HG02798 (cell line): Measurements from ENCODE around the gene CYP26A1.

Experiments used
- ATAC-seq: cut with Tn5 transposase; IDR thresholded peaks from one replicate; pipeline ENCODE4 v1.9.1; 2021; ENCODE audit warnings: mild to moderate bottlenecking; ENCODE audit not compliant: unreplicated experiment, poor library complexity

The CYP26A1 gene, protein sequence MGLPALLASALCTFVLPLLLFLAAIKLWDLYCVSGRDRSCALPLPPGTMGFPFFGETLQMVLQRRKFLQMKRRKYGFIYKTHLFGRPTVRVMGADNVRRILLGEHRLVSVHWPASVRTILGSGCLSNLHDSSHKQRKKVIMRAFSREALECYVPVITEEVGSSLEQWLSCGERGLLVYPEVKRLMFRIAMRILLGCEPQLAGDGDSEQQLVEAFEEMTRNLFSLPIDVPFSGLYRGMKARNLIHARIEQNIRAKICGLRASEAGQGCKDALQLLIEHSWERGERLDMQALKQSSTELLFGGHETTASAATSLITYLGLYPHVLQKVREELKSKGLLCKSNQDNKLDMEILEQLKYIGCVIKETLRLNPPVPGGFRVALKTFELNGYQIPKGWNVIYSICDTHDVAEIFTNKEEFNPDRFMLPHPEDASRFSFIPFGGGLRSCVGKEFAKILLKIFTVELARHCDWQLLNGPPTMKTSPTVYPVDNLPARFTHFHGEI

GRCh38 chr10:93073539-93074146, at the start of gene CYP26A1:
Gene CYP26A1, plus strand, starts transcription at chr10:93073893. Its CDS starts 42 bp downstream, at chr10:93073935.
- no peak for ATAC-seq

DNA sequence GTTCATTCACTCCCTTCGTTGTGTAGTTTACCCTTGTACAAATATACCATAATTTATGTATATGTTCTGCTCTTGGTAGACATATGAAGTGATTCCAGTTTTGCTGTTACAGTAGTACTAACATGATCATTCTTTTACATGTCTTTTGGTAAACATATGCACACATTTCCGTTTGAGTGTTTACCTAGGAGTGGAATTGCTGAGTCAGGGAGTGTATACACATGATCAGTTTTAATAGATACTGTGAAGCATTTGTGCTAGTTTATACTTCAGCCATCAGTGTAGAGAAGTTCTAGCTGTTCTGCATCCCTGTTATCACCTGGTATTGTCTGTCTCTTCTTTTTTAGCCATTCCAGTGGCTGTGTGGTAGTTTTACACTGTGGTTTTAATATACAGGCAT, 47.6 kb upstream of the CYP26A1 start:
- ATAC-seq, result no peak

- ATAC-seq, result no peak
These were observed 46.2 kb upstream of the CYP26A1 start for GRCh38 chr10:93027508-93027907.

- ATAC-seq, result no peak
These were observed 44.8 kb upstream of the CYP26A1 start for GRCh38 chr10:93028883-93029282.

DNA sequence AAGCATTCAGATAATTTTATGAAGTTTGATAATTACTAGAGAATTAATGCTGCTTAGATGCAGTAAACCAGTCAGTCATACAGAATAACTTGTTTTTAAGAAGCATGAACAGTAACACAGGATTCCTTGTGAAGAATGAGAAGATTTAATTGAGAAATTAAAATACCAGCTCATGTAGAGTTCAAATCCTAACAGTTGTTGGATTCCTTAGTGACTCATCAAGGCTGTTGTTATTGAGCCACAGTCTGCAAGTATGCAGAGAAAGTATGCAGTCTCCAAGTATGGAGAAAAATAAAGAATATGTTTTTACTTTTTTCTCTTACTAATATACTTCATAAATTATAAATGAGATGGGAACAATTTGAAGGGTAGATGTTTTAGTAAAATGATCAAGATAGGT, 43.3 kb upstream of the CYP26A1 start:
- ATAC-seq, result no peak

DNA sequence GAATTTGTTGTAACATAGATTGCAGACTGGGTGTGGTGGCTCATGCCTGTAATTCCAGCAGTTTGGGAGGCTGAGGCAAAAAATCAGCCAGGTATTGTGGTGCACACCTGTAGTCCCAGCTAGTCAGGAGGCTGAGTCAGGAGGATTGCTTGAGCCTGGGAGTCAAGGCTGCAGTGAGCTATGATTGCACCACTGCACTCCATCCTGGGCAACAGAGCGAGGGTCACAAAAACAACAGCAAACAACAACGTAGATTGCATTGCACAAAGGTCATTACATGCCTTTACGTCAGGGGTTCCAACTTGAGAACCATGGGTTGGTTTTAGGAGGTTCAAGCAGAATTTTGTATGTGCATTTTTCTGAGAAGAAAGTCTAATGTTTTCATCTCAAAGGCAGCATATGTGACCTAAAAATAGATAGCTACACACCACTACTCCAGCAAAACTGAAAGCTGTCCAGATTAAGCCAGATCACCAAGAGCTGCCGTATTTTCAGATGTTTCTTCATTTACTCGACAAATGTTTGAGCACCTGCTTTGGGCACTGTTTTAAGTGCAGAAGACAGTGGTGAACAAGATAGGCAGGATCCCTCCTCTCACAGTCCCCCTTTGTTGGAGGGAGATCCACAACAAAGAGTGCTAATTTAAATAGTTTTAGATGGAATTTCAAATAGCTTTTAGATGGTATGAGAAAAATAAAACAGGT, 41.4 kb upstream of the CYP26A1 start:
- ATAC-seq, result no peak

- ATAC-seq, result no peak
These were observed 40.9 kb upstream of the CYP26A1 start for GRCh38 chr10:93032809-93033137.

DNA sequence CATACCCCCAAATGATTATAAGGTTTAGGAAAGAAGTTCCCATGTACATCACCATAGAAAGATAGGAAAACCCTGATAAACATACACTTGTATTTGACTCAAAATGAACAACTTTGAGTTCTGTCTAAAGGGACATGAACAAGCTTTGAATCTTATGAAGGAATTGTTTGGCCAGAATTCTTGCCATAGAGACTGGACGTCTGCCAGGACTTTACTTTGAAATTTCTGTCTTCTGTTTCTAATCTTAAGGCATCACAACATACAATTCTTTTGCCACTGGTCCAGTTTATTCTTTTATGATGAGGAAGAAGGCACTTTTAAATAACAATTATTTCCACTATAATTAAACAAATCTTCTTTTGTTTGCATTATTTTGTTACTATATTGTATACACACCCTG, 39.3 kb upstream of the CYP26A1 start:
- ATAC-seq, result no peak

DNA sequence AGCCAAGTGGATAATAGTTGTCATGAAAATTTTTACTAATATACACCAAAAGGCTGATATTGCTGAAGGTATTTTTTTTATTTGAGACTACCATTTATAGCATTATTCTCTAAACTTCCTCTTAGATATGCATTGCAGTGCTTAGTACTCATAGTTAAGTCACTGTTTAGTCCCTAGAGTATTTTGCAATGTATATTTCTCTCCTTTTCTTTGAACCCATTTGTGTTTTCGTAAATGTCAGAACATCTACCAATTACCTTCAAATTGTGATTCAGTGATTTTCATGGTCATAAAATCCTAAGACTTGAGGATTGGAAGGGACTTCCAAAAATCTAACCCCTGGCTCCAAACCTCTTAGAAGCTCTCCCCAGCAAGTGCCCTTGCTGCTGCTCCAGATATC, 34.6 kb upstream of the CYP26A1 start:
- ATAC-seq, result no peak

DNA sequence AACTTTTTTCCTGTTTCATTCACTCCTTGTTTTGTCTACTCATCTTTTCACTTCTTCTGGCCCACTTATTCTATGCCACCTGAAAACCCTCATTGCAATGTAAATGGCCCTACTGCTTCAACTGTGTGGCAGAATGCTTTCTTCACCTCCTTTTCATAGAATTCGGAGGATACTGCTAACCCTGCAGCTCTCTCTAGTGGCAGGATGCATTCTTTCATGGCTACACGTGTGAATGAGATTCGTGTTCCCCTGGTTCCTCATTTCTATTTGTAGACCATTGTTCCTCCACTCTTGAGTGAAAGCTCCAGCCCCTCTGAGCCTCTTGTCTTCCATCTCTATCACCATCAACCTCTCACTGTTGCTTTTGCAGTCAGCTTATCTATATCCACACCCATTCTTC, 34.0 kb upstream of the CYP26A1 start:
- ATAC-seq, result no peak

GRCh38 chr10:93054486-93054885, 19.2 kb upstream of the CYP26A1 start:
- no peak for ATAC-seq

DNA sequence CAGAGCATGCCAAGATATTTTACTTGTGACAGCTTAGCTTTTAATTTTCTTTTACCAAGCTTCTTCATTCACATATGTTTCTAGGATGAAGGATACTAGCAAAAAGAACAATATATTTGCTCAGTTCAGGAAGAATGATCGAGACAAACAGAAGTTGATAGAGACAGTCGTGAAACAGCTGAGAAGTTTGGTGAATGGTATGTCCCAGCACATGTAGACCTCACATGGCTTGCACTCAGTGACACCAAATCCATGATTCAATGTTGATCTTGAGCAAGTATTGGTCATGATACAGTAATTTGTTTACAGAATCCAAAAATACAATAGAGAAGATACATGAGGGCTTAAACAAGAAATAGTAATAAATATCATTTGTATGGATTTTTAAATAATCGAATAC, 15.6 kb upstream of the CYP26A1 start:
- ATAC-seq, result no peak

DNA sequence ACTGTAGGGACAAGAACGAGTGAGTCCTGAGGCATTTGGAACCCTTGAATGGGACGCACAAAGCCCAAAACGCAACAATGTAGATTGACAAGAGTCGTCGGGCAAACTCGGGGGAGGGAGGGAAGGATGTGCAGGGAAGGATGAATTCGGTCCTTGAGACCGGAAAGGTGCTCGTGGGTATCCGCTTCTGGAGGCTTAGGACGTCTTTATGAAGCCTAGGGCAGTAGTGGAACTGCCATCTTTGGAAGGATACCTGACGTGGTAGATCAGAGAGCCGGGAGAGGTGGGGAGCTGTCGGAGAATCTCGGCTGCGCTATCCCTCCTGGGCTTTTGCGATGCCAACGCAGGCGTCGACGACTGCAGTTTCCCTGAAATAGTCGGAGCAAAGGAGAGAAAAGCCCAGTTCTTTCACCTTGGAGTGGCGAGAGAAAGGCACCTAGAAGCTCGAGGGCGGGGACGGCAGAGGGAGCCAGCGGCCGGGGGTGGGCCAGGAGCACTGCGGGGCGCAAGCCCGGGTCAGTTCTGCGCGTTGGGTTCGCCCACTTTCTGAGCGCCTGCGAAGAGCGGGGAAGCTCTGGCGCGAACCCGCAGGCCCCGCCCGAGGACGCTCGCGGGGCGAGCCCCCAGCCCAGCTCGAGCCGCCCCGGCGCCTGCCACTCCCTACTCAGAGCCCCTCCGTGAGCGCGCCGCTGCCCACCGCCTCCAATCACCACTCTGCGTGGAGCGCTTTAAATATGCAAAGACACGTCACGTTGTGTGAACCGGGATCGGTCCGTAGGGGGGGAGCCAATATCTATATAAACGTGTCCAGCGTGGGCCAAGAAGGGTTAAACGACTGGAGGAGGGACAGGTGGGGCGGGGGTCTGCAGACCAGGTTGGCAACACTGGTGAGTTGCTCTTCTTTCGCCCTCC, 13.5 kb upstream of the CYP26A1 start, which contains the start of gene CYP26C1:
Gene CYP26C1 (plus strand): TSS at position 824 of the 912 bp plus-strand sequence. CDS start 466 bp downstream, outside the sequence.
- ATAC-seq, result no peak

DNA sequence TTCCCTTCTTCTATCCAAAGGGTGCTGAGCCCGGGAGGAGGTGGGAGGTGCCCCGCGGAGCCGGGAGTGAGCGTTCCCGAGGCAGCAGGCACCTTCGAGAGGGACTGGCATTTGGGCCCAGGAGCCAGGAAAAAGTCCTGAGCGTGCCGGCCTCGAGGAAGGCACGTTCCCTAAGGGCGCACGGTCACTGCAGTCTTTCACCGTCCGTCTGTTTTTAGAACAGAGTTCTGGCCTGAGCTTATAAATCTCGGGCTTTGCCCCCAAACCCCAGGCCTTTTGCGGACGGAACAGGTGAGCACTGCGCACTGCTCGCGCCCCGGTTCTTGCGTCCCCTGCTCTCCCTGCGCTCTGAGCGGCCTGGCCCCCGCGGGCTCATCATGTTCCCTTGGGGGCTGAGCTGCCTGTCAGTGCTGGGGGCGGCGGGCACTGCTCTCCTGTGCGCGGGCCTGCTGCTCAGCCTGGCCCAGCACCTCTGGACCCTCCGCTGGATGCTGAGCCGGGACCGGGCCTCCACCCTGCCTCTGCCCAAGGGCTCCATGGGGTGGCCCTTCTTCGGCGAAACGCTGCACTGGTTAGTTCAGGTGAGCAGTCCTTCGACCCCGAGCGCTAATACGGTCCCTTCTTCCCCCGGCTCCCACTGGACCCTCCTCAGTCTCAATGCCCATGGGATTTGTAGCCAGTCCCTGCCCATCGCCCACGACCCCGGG, 12.7 kb upstream of the CYP26A1 start:
- no peak for ATAC-seq

GRCh38 chr10:93061594-93062513, 11.8 kb upstream of the CYP26A1 start:
- ATAC-seq, result no peak

DNA sequence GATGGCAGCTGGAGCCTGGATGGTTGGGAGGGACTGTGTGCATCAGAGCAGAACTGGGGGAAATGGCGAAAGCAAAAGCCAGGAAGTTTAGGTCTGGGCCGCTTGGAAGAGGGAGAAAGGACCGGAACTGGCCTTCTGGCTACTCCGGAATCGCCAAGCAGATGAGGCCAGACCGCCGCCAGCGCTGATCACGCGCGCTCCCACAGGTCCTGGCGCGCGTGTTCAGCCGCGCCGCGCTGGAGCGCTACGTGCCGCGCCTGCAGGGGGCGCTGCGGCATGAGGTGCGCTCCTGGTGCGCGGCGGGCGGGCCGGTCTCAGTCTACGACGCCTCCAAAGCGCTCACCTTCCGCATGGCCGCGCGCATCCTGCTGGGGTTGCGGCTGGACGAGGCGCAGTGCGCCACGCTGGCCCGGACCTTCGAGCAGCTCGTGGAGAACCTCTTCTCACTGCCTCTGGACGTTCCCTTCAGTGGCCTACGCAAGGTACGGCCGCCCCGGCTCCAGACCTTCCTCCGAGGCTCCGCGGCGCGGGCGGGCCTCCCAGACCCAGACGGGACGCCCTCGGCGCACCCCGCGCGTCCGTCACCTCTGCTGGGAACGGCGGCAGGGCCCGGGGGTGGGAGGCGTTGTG, 11.1 kb upstream of the CYP26A1 start:
- ATAC-seq, result peak; percentile 54

DNA sequence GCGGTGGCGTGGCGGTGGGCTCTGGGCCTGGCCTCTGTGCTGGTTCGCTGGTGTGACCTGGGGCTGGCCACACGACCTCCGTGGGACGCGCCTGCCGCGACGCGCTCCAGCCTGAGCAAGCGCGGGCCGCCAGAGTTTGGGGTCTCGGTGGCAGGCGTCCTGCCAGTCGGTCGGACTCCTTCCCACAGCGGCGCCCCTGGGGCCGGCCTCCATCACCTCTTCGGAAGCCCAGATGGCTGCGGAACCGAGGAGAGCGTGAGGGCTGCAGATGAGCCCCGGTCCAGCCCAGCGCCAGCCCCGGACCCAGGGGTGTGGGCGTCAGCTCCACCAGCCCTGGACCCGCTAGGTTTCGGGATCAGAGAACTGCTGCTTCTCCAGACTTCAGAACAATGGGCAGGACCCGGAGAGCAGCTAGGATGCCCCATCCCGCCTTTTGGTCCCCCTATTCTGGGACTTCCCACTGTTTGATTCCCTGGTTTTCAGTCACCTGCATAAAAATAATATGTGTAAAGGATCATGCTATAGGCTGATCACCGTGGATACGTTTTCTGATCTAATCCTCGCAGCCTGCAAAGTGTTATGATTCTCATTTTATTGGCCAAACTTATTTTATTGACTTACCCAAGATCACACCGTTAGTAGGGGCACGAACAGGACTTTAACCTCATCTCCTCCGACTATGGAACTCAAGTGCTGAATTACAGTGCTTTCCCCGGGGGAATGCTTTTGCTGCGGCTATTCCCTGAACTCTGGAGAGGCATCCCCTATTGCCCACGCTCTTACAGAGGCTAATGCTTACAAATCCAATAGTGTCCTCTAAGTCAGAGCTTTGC, 10.3 kb upstream of the CYP26A1 start:
- peak; percentile 7 for ATAC-seq
